ENCODE measurements around the gene YIF1A. TPM values are rescaled to one million over a fixed set of nuclear protein-coding genes. Genes with fewer than 3 reads are reported as not detected.

Gene YIF1A
- total and polyA plus RNA-seq, 2 of the 4 experiments (the other 2 are of a cell fraction), result 128 to 207 TPM

GRCh38 chr11:66335531-66336233, 46.7 kb upstream of the YIF1A start:
- Histone ChIP-seq H2AK5ac (ENCODE audit: low read depth, low read length) (peak overlapping the region; percentile 90), H2AK9ac (replicated peaks; ENCODE audit: low read depth, low read length, poor library complexity) (peak overlapping the region; percentile 99), H4K91ac (ENCODE audit: insufficient read depth, low read depth, low read length) (peak overlapping the region; percentile 90), H3K9ac (ENCODE audit: low read depth, low read length) (peak overlapping the region; percentile 72), H3K36me3 (ENCODE audit: control insufficient read depth, insufficient read depth, low read length) (peaks cover 33% of the 10 kb centered on the region), H4K5ac (ENCODE audit: low read depth, low read length) (peak overlapping the region; percentile 69; the same call in 1 of the 2 replicates), H3K56ac (ENCODE audit: extremely low read depth, insufficient read depth, low read length) (peak overlapping the region; percentile 83), H4K8ac (ENCODE audit: low read depth in 2 of 2, low read length in 2 of 2) (peak overlapping the region; percentile 63 to 79; a peak in 3 of 4 replicates), H2AFZ (replicated peaks; ENCODE audit: low read length, poor library complexity) (peak overlapping the region; percentile 83), H3K23ac (ENCODE audit: low read depth, low read length) (peak overlapping the region; percentile 97), H3K4me1 (ENCODE audit: control insufficient read depth, insufficient read depth, low read length) (peaks cover 23% of the 10 kb centered on the region), H3K79me1 (ENCODE audit: low read depth in 1 of 2, low read length in 2 of 2) (peaks cover 5 to 42% of the 10 kb centered on the region in 2 experiments; a peak in 3 of 4 replicates), H3K14ac (replicated peaks; ENCODE audit: low read depth, low read length) (peak overlapping the region; percentile 95), H3K27me3 (ENCODE audit: control insufficient read depth, insufficient read depth, low read length) (no peaks in the 10 kb centered on the region), H2BK20ac (ENCODE audit: low read depth, low read length) (peak overlapping the region; percentile 53), H3K4me3 (ENCODE audit: insufficient read depth, low read depth, low read length) (peak overlapping the region; percentile 60), H2BK120ac (ENCODE audit: low read depth, low read length) (peak overlapping the region; percentile 91), H2BK5ac (ENCODE audit: low read depth, low read length, poor library complexity, severe bottlenecking) (peak overlapping the region; percentile 97), H3K9me3 (ENCODE audit: control insufficient read depth, insufficient read depth, low read length) (no peaks in the 10 kb centered on the region), H3K27ac (ENCODE audit: insufficient read depth, low read length) (peak overlapping the region; percentile 89), H3K4ac (ENCODE audit: low read depth, low read length) (peak overlapping the region; percentile 97), H2BK15ac (ENCODE audit: low read depth, low read length) (peak overlapping the region; percentile 54; the same call in 2 of the 3 replicates), H4K20me1 (ENCODE audit: insufficient read depth, low read length) (peaks cover 21% of the 10 kb centered on the region), H3K9me1 (ENCODE audit: insufficient read depth, low read length) (no peaks in the 10 kb centered on the region), H3K18ac (ENCODE audit: low read depth, low read length) (peak overlapping the region; percentile 67), H3K4me2 (ENCODE audit: low read depth, low read length) (peak overlapping the region; percentile 92)
- intact Hi-C loops (cut with micrococcal nuclease) (loop anchor here (1.0 kb wide), 3 partner anchors 23 to 113 kb away; no protein-coding TSS in a partner anchor), in situ Hi-C loops (cut with MboI; ENCODE audit: low sequenced_read_pairs) (no loop called here), dilution Hi-C loops (cut with HindIII; ENCODE audit: low sequenced_read_pairs, unreplicated experiment) (no loop called here)
- BruUV-seq (replicated peaks), result no TSS peak
- ATAC-seq (ENCODE audit: low read depth) (peak; percentile 25), DNase-seq (peak; percentile 59)
- ChIA-PET POLR2A (ENCODE audit: unreplicated experiment) (interaction anchor here (0.6 to 2.2 kb wide), 5 partner anchors 9 to 308 kb away, joined by 3 to 23 read pairs (median 5); partner anchors contain the start of gene CD248), CTCF (interaction anchor here (0.6 to 2.1 kb wide), 6 partner anchors 10 to 53 kb away, joined by 3 to 17 read pairs (median 4); partner anchors contain the start of gene SLC29A2)
- TF ChIP-seq FOS (IDR thresholded peaks at IDR 0.05; ENCODE audit: low read depth, low read length), result no peak
- no peak for TF ChIP-seq RAD21 (IDR thresholded peaks at IDR 0.05; ENCODE audit: low read length)
- TF ChIP-seq MXI1 (IDR thresholded peaks at IDR 0.05; ENCODE audit: borderline replicate concordance, low read depth, low read length), result peak; percentile 38; the same call in 1 of the 2 replicates
- TF ChIP-seq USF2 (IDR thresholded peaks at IDR 0.05; ENCODE audit: low read depth, low read length), result 0 out of 2 replicates have a peak, but pooled peaks have one; percentile 6
- TF ChIP-seq CEBPB (IDR thresholded peaks at IDR 0.05; ENCODE audit: low read depth, low read length), result peak; percentile 17; the same call in 1 of the 2 replicates
- TF ChIP-seq MAZ (IDR thresholded peaks at IDR 0.05; ENCODE audit: borderline replicate concordance, low read depth, low read length), result peak; percentile 70; the same call in 1 of the 2 replicates
- TF ChIP-seq BHLHE40 (IDR thresholded peaks at IDR 0.05; ENCODE audit: low read depth, low read length), result peak; percentile 57
- no peak; the same call in 1 of the 2 replicates for TF ChIP-seq CHD1 (IDR thresholded peaks at IDR 0.05; ENCODE audit: low read depth, low read length)
- 5% methylated on average over 20 of the region's 35 CpGs; no CpG with 5 or more reads in 1 of the 2 experiments for WGBS, 2 experiments (ENCODE audit: extremely low coverage in 2 of 2, insufficient read length in 1 of 2)
